ENCODE measurements around the gene PDZRN3. TPM values are rescaled to one million over a fixed set of nuclear protein-coding genes. Genes with fewer than 3 reads are reported as not detected.

PDZRN3 gene
- total and polyA plus RNA-seq, 10 donors, result 1.5 to 5.5 (median 2.8) TPM

GRCh38 chr3:73404435-73404834 is 220.3 kb downstream of the PDZRN3 start:
- 82 to 88% (median 85%) methylated on average over 5 of the region's 5 CpGs for WGBS, 5 donors
- no peak overlapping the region for H3K4me3 ChIP-seq
- intact Hi-C loops (cut with DNase I; ENCODE audit: low total_unique reads), result no loop called here
- no peak overlapping the region for H3K27ac ChIP-seq
- H3K4me1 ChIP-seq, result no peaks in the 10 kb centered on the region
- H3K36me3 ChIP-seq, result no peaks in the 10 kb centered on the region
- no peaks in the 10 kb centered on the region for H3K27me3 ChIP-seq (replicated peaks in 1 of 7)
- no peaks in the 10 kb centered on the region for H3K9me3 ChIP-seq
- no peak for TF ChIP-seq CTCF (IDR thresholded peaks at IDR 0.05 in 8 of 11, conservative IDR thresholded peaks at IDR 0.05 in 3 of 11)
- TF ChIP-seq POLR2AphosphoS5 (IDR thresholded peaks at IDR 0.05), result no peak
- no peak for TF ChIP-seq POLR2A (IDR thresholded peaks at IDR 0.05)
- DNase-seq, result no peak

- Histone ChIP-seq H3K4me3 (no peak overlapping the region), H3K9me3 (no peaks in the 10 kb centered on the region), H3K27me3 (replicated peaks in 1 of 7) (no peaks in the 10 kb centered on the region), H3K4me1 (no peaks in the 10 kb centered on the region), H3K36me3 (no peaks in the 10 kb centered on the region), H3K27ac (no peak overlapping the region)
- 88 to 95% (median 92%) methylated on average over 3 of the region's 3 CpGs for WGBS, 5 donors
- DNase-seq, result no peak
- intact Hi-C loops (cut with DNase I; ENCODE audit: low total_unique reads), result no loop called here
- TF ChIP-seq CTCF (IDR thresholded peaks at IDR 0.05 in 8 of 11, conservative IDR thresholded peaks at IDR 0.05 in 3 of 11) (no peak), POLR2AphosphoS5 (IDR thresholded peaks at IDR 0.05) (no peak), POLR2A (IDR thresholded peaks at IDR 0.05) (no peak)
These were observed 221.3 kb downstream of the PDZRN3 start for GRCh38 chr3:73403444-73403843.

GRCh38 chr3:73401616-73402279 is 223.0 kb downstream of the PDZRN3 start:
- TF ChIP-seq POLR2A (IDR thresholded peaks at IDR 0.05), result no peak
- TF ChIP-seq CTCF (IDR thresholded peaks at IDR 0.05 in 8 of 11, conservative IDR thresholded peaks at IDR 0.05 in 3 of 11), result no peak
- TF ChIP-seq POLR2AphosphoS5 (IDR thresholded peaks at IDR 0.05), result peak in 1 of 3 donors; percentile 25
- intact Hi-C loops (cut with DNase I; ENCODE audit: low total_unique reads), result no loop called here
- Histone ChIP-seq H3K4me3 (no peak overlapping the region), H3K27ac (no peak overlapping the region), H3K36me3 (no peaks in the 10 kb centered on the region), H3K4me1 (no peaks in the 10 kb centered on the region), H3K27me3 (replicated peaks in 1 of 7) (no peaks in the 10 kb centered on the region), H3K9me3 (no peaks in the 10 kb centered on the region)
- 61 to 77% (median 70%) methylated on average over 7 of the region's 7 CpGs for WGBS, 5 donors
- DNase-seq, result no peak

GRCh38 chr3:73401059-73401458 is 223.7 kb downstream of the PDZRN3 start:
- DNase-seq, result no peak
- Histone ChIP-seq H3K36me3 (no peaks in the 10 kb centered on the region), H3K4me3 (no peak overlapping the region), H3K27ac (no peak overlapping the region), H3K9me3 (no peaks in the 10 kb centered on the region), H3K27me3 (replicated peaks in 1 of 7) (no peaks in the 10 kb centered on the region), H3K4me1 (no peaks in the 10 kb centered on the region)
- WGBS, 5 donors, result 6 to 16% (median 10%) methylated on average over 6 of the region's 6 CpGs
- intact Hi-C loops (cut with DNase I; ENCODE audit: low total_unique reads), result no loop called here
- TF ChIP-seq CTCF (IDR thresholded peaks at IDR 0.05 in 8 of 11, conservative IDR thresholded peaks at IDR 0.05 in 3 of 11), result no peak
- TF ChIP-seq POLR2A (IDR thresholded peaks at IDR 0.05), result no peak
- no peak for TF ChIP-seq POLR2AphosphoS5 (IDR thresholded peaks at IDR 0.05)
